ENCODE results near the gene SLC5A1. TPM values are rescaled to one million over a fixed set of nuclear protein-coding genes. Genes with fewer than 3 reads are reported as not detected.

The SLC5A1 gene
- total and polyA plus RNA-seq, 9 donors, result 0.05 to 1.8 (median 1.1) TPM; not detected in 4

- no peak for DNase-seq
- Histone ChIP-seq H3K36me3 (no peaks in the 10 kb centered on the region), H3K27ac (no peak overlapping the region), H3K4me1 (ENCODE audit: insufficient read depth) (no peaks in the 10 kb centered on the region), H3K4me3 (no peak overlapping the region), H3K9me3 (no peaks in the 10 kb centered on the region), H3K27me3 (no peaks in the 10 kb centered on the region)
- TF ChIP-seq POLR2A (IDR thresholded peaks at IDR 0.05) (no peak), EP300 (IDR thresholded peaks at IDR 0.05) (no peak), CTCF (IDR thresholded peaks at IDR 0.05) (no peak)
- intact Hi-C loops (cut with DNase I), result no loop called here
- 59 to 62% (median 61%) methylated on average over 6 of the region's 6 CpGs for WGBS, 3 donors
Measured at GRCh38 chr22:32083000-32083399, 39.9 kb downstream of the SLC5A1 start.

- no peaks in the 10 kb centered on the region for H3K36me3 ChIP-seq
- intact Hi-C loops (cut with DNase I), result no loop called here
Measured at GRCh38 chr22:32083814-32084213, 40.8 kb downstream of the SLC5A1 start.

GRCh38 chr22:32088084-32088483 is 45.0 kb downstream of the SLC5A1 start:
- Histone ChIP-seq H3K4me1 (ENCODE audit: insufficient read depth) (no peaks in the 10 kb centered on the region), H3K9me3 (no peaks in the 10 kb centered on the region), H3K27ac (no peak overlapping the region), H3K36me3 (no peaks in the 10 kb centered on the region), H3K27me3 (no peaks in the 10 kb centered on the region), H3K4me3 (no peak overlapping the region)
- TF ChIP-seq EP300 (IDR thresholded peaks at IDR 0.05) (no peak), CTCF (IDR thresholded peaks at IDR 0.05) (no peak), POLR2A (IDR thresholded peaks at IDR 0.05) (no peak)
- DNase-seq, result no peak
- intact Hi-C loops (cut with DNase I), result no loop called here
- 27 to 53% (median 30%) methylated on average over 3 of the region's 3 CpGs for WGBS, 3 donors

More at GRCh38 chr22:32083814-32084213, 40.8 kb downstream of the SLC5A1 start:
- Histone ChIP-seq H3K9me3 (no peaks in the 10 kb centered on the region), H3K27me3 (no peaks in the 10 kb centered on the region), H3K4me1 (ENCODE audit: insufficient read depth) (no peaks in the 10 kb centered on the region), H3K27ac (no peak overlapping the region), H3K4me3 (no peak overlapping the region)
- DNase-seq, result no peak
- TF ChIP-seq EP300 (IDR thresholded peaks at IDR 0.05), result no peak
- TF ChIP-seq POLR2A (IDR thresholded peaks at IDR 0.05), result no peak
- TF ChIP-seq CTCF (IDR thresholded peaks at IDR 0.05), result no peak

- no peak for DNase-seq
- Histone ChIP-seq H3K4me1 (ENCODE audit: insufficient read depth) (no peaks in the 10 kb centered on the region), H3K27ac (no peak overlapping the region), H3K9me3 (no peaks in the 10 kb centered on the region), H3K27me3 (no peaks in the 10 kb centered on the region), H3K36me3 (no peaks in the 10 kb centered on the region), H3K4me3 (no peak overlapping the region)
- intact Hi-C loops (cut with DNase I), result no loop called here
- TF ChIP-seq POLR2A (IDR thresholded peaks at IDR 0.05), result no peak
- TF ChIP-seq EP300 (IDR thresholded peaks at IDR 0.05), result no peak
- TF ChIP-seq CTCF (IDR thresholded peaks at IDR 0.05), result no peak
- WGBS, 3 donors, result 21 to 26% (median 23%) methylated on average over 1 of the region's 1 CpG
Measured at GRCh38 chr22:32097018-32097417, 54.0 kb downstream of the SLC5A1 start.
